Measurements from ENCODE around the gene ATP1A1. TPM values are rescaled to one million over a fixed set of nuclear protein-coding genes. Genes with fewer than 3 reads are reported as not detected.

The ATP1A1 gene
- polyA plus RNA-seq, 2 of the 4 experiments (the other 2 are of a cell fraction) = 119 to 171 TPM

DNA sequence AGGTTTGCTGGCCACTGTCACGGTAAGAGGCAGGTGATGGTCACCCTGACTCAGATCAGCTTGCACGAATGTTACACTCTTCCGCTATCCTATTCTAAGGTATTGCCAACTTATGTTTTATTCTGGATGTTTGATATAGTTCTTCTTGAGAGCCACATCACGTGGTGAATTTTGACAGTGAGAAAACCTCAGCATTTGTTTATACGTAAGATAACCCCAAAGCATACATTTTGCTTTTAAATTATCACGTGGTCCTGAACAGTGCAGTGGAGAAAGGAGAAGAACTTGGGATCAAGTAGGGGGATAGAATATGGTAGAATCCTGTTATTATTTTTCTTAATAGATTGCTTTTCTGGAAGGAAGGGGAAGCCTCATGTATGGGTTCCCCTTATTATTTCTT, 16.6 kb downstream of the ATP1A1 start:
- Histone ChIP-seq H3K27ac (no peak overlapping the region), H3K9me3 (no peaks in the 10 kb centered on the region), H3K4me1 (no peaks in the 10 kb centered on the region), H3K4me2 (no peak overlapping the region), H3K4me3 (no peak overlapping the region)
- no peak for ATAC-seq
- ChIA-PET POLR2A (no interaction called here), CTCF (no interaction called here)
- no peak for TF ChIP-seq CHD2 (IDR thresholded peaks at IDR 0.05; ENCODE audit: low read length, partially characterized antibody)
- TF ChIP-seq, protein P1, sequence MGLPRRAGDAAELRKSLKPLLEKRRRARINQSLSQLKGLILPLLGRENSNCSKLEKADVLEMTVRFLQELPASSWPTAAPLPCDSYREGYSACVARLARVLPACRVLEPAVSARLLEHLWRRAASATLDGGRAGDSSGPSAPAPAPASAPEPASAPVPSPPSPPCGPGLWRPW (IDR thresholded peaks at IDR 0.05) = no peak
- no peak for TF ChIP-seq MYC (IDR thresholded peaks at IDR 0.05; ENCODE audit: borderline replicate concordance, low read length)
- TF ChIP-seq, protein P2, sequence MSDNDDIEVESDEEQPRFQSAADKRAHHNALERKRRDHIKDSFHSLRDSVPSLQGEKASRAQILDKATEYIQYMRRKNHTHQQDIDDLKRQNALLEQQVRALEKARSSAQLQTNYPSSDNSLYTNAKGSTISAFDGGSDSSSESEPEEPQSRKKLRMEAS (IDR thresholded peaks at IDR 0.05) = no peak
- TF ChIP-seq, protein P3, sequence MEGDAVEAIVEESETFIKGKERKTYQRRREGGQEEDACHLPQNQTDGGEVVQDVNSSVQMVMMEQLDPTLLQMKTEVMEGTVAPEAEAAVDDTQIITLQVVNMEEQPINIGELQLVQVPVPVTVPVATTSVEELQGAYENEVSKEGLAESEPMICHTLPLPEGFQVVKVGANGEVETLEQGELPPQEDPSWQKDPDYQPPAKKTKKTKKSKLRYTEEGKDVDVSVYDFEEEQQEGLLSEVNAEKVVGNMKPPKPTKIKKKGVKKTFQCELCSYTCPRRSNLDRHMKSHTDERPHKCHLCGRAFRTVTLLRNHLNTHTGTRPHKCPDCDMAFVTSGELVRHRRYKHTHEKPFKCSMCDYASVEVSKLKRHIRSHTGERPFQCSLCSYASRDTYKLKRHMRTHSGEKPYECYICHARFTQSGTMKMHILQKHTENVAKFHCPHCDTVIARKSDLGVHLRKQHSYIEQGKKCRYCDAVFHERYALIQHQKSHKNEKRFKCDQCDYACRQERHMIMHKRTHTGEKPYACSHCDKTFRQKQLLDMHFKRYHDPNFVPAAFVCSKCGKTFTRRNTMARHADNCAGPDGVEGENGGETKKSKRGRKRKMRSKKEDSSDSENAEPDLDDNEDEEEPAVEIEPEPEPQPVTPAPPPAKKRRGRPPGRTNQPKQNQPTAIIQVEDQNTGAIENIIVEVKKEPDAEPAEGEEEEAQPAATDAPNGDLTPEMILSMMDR (IDR thresholded peaks at IDR 0.05) = no peak
- TF ChIP-seq, protein P4, sequence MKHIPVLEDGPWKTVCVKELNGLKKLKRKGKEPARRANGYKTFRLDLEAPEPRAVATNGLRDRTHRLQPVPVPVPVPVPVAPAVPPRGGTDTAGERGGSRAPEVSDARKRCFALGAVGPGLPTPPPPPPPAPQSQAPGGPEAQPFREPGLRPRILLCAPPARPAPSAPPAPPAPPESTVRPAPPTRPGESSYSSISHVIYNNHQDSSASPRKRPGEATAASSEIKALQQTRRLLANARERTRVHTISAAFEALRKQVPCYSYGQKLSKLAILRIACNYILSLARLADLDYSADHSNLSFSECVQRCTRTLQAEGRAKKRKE (CRISPR knock-in tag; IDR thresholded peaks at IDR 0.05; ENCODE audit: low read depth) = no peak
- no peak for TF ChIP-seq HDAC2 (IDR thresholded peaks at IDR 0.05)
- no peak for TF ChIP-seq POLR2A (IDR thresholded peaks at IDR 0.05; ENCODE audit: low read length)
- TF ChIP-seq SREBF2 (IDR thresholded peaks at IDR 0.05) = no peak
- no peak for TF ChIP-seq HOXA7 (CRISPR knock-in tag; IDR thresholded peaks at IDR 0.05)
- TF ChIP-seq CEBPB (IDR thresholded peaks at IDR 0.05) = no peak
- TF ChIP-seq, protein P5, sequence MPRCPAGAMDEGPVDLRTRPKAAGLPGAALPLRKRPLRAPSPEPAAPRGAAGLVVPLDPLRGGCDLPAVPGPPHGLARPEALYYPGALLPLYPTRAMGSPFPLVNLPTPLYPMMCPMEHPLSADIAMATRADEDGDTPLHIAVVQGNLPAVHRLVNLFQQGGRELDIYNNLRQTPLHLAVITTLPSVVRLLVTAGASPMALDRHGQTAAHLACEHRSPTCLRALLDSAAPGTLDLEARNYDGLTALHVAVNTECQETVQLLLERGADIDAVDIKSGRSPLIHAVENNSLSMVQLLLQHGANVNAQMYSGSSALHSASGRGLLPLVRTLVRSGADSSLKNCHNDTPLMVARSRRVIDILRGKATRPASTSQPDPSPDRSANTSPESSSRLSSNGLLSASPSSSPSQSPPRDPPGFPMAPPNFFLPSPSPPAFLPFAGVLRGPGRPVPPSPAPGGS (IDR thresholded peaks at IDR 0.05) = no peak
- no peak for TF ChIP-seq FOSB (CRISPR knock-in tag; IDR thresholded peaks at IDR 0.05)
- no peak for TF ChIP-seq ZC3H11A (IDR thresholded peaks at IDR 0.05)
- no peak for TF ChIP-seq ZFP36 (IDR thresholded peaks at IDR 0.05; ENCODE audit: borderline replicate concordance, partially characterized antibody)
- TF ChIP-seq, protein P6, sequence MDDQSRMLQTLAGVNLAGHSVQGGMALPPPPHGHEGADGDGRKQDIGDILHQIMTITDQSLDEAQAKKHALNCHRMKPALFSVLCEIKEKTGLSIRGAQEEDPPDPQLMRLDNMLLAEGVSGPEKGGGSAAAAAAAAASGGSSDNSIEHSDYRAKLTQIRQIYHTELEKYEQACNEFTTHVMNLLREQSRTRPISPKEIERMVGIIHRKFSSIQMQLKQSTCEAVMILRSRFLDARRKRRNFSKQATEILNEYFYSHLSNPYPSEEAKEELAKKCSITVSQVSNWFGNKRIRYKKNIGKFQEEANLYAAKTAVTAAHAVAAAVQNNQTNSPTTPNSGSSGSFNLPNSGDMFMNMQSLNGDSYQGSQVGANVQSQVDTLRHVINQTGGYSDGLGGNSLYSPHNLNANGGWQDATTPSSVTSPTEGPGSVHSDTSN (IDR thresholded peaks at IDR 0.05) = no peak
- no peak for TF ChIP-seq CBX2 (IDR thresholded peaks at IDR 0.05; ENCODE audit: borderline replicate concordance, low read depth)
- no peak for TF ChIP-seq MAFK (IDR thresholded peaks at IDR 0.05; ENCODE audit: partially characterized antibody)
- DNase-seq (ENCODE audit: low read depth in 1 of 2, low spot score in 1 of 2) = no peak
- FAIRE-seq = no peak
- WGBS (ENCODE audit: missing lambda C conversion rate) = 94% methylated on average over 6 of the region's 6 CpGs

DNA sequence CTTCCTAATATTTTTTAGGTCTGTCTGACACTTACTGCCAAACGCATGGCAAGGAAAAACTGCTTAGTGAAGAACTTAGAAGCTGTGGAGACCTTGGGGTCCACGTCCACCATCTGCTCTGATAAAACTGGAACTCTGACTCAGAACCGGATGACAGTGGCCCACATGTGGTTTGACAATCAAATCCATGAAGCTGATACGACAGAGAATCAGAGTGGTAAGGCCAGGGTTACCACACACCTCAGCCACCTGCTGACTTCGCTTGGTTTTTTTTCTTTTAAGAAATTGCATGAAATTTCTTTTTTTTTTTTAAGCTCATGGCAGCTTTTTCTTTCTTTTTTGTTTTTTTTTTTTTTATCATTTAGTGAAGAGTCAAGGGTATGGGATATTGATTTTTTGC, 17.2 kb downstream of the ATP1A1 start:
- no peak overlapping the region for H3K4me3 ChIP-seq
- no peak overlapping the region for H3K4me2 ChIP-seq
- WGBS (ENCODE audit: missing lambda C conversion rate) = 92% methylated on average over 5 of the region's 5 CpGs
- no peaks in the 10 kb centered on the region for H3K4me1 ChIP-seq
- H3K27ac ChIP-seq = no peak overlapping the region
- ATAC-seq (no peak), DNase-seq (ENCODE audit: low read depth in 1 of 2, low spot score in 1 of 2) (no peak), FAIRE-seq (no peak)
- H3K9me3 ChIP-seq = no peaks in the 10 kb centered on the region
- ChIA-PET CTCF (no interaction called here), POLR2A (no interaction called here)
- TF ChIP-seq, protein P3 (IDR thresholded peaks at IDR 0.05) = no peak
- TF ChIP-seq HOXA7 (CRISPR knock-in tag; IDR thresholded peaks at IDR 0.05) (no peak), NFE2L2 (conservative IDR thresholded peaks at IDR 0.05; ENCODE audit: low read length) (no peak), MAFK (IDR thresholded peaks at IDR 0.05; ENCODE audit: partially characterized antibody) (no peak), FOSL2 (IDR thresholded peaks at IDR 0.05) (no peak), FOSL2 (CRISPR knock-in tag; IDR thresholded peaks at IDR 0.05) (no peak), RFX5 (IDR thresholded peaks at IDR 0.05) (no peak), FOXS1 (CRISPR knock-in tag; IDR thresholded peaks at IDR 0.05) (no peak), CBX8 (IDR thresholded peaks at IDR 0.05) (no peak), ZC3H11A (IDR thresholded peaks at IDR 0.05) (no peak), MYC (IDR thresholded peaks at IDR 0.05; ENCODE audit: borderline replicate concordance, low read length) (no peak), PHF8 (IDR thresholded peaks at IDR 0.05; ENCODE audit: borderline replicate concordance, low read depth) (no peak), BHLHE40 (IDR thresholded peaks at IDR 0.05; ENCODE audit: low read depth, low read length) (no peak), JUNB (IDR thresholded peaks at IDR 0.05) (no peak), EP300 (IDR thresholded peaks at IDR 0.05) (no peak)
- TF ChIP-seq, protein P7, sequence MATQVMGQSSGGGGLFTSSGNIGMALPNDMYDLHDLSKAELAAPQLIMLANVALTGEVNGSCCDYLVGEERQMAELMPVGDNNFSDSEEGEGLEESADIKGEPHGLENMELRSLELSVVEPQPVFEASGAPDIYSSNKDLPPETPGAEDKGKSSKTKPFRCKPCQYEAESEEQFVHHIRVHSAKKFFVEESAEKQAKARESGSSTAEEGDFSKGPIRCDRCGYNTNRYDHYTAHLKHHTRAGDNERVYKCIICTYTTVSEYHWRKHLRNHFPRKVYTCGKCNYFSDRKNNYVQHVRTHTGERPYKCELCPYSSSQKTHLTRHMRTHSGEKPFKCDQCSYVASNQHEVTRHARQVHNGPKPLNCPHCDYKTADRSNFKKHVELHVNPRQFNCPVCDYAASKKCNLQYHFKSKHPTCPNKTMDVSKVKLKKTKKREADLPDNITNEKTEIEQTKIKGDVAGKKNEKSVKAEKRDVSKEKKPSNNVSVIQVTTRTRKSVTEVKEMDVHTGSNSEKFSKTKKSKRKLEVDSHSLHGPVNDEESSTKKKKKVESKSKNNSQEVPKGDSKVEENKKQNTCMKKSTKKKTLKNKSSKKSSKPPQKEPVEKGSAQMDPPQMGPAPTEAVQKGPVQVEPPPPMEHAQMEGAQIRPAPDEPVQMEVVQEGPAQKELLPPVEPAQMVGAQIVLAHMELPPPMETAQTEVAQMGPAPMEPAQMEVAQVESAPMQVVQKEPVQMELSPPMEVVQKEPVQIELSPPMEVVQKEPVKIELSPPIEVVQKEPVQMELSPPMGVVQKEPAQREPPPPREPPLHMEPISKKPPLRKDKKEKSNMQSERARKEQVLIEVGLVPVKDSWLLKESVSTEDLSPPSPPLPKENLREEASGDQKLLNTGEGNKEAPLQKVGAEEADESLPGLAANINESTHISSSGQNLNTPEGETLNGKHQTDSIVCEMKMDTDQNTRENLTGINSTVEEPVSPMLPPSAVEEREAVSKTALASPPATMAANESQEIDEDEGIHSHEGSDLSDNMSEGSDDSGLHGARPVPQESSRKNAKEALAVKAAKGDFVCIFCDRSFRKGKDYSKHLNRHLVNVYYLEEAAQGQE (IDR thresholded peaks at IDR 0.05) = no peak

Data from A549 (cell line).